ENCODE measurements around the gene CDK5RAP2. TPM values are rescaled to one million over a fixed set of nuclear protein-coding genes. Genes with fewer than 3 reads are reported as not detected.

Gene CDK5RAP2
- total RNA-seq, 2 experiments from 2014 or later = 76.0 to 81.6 TPM

DNA sequence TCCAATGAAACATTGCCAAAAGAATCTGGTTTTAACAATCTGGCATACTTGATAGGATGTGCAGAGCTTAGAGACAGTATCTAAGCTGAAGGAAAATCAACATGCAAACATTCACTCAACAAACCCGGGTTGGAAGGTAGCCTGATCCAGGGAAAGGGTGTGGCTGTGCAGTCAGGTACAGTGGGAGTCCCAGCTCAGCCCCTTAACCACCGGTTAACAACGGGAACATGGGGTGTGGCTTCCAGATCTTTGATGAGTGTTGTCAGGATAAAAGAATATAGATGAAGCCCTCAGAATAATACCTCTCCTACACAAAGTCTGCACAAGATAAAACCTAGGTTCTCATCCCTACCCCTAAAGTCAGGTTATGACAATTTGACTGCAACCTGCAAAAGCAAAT is 127.3 kb downstream of the CDK5RAP2 start:
- no peaks in the 10 kb centered on the region for H3K79me2 ChIP-seq (ENCODE audit: insufficient read depth, low read depth, low read length)
- intact Hi-C loops (cut with micrococcal nuclease; ENCODE audit: unreplicated experiment) = no loop called here
- no peak overlapping the region for H2AFZ ChIP-seq (ENCODE audit: low read length)
- H3K27ac ChIP-seq (ENCODE audit: low read depth, low read length, poor library complexity, severe bottlenecking) = no peak overlapping the region
- no peak overlapping the region for H3K4me3 ChIP-seq (ENCODE audit: low read depth, low read length, poor library complexity, severe bottlenecking)
- no peak for DNase-seq (ENCODE audit: low spot score)
- H3K9me2 ChIP-seq (ENCODE audit: insufficient read depth, low read length) = no peaks in the 10 kb centered on the region
- peaks cover 79% of the 10 kb centered on the region for H3K36me3 ChIP-seq (ENCODE audit: insufficient read depth, low read length)
- no peak overlapping the region for H3K4me2 ChIP-seq (ENCODE audit: low read length)
- ChIA-PET CTCF (ENCODE audit: unreplicated experiment) (no interaction called here), POLR2A (no interaction called here)
- no peaks in the 10 kb centered on the region for H3K4me1 ChIP-seq (ENCODE audit: insufficient read depth, low read length, poor library complexity, severe bottlenecking)
- BruUV-seq (replicated peaks) = no TSS peak
- TF ChIP-seq, protein P1, sequence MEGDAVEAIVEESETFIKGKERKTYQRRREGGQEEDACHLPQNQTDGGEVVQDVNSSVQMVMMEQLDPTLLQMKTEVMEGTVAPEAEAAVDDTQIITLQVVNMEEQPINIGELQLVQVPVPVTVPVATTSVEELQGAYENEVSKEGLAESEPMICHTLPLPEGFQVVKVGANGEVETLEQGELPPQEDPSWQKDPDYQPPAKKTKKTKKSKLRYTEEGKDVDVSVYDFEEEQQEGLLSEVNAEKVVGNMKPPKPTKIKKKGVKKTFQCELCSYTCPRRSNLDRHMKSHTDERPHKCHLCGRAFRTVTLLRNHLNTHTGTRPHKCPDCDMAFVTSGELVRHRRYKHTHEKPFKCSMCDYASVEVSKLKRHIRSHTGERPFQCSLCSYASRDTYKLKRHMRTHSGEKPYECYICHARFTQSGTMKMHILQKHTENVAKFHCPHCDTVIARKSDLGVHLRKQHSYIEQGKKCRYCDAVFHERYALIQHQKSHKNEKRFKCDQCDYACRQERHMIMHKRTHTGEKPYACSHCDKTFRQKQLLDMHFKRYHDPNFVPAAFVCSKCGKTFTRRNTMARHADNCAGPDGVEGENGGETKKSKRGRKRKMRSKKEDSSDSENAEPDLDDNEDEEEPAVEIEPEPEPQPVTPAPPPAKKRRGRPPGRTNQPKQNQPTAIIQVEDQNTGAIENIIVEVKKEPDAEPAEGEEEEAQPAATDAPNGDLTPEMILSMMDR (conservative IDR thresholded peaks at IDR 0.05; ENCODE audit: low read length) = no peak
- no peak for TF ChIP-seq EZH2phosphoT487 (IDR thresholded peaks at IDR 0.05; ENCODE audit: borderline replicate concordance, low read depth, low read length)
- H4K20me1 ChIP-seq (ENCODE audit: insufficient read depth, low read length) = no peaks in the 10 kb centered on the region
- no peaks in the 10 kb centered on the region for H3K9me3 ChIP-seq (ENCODE audit: low read length)

DNA sequence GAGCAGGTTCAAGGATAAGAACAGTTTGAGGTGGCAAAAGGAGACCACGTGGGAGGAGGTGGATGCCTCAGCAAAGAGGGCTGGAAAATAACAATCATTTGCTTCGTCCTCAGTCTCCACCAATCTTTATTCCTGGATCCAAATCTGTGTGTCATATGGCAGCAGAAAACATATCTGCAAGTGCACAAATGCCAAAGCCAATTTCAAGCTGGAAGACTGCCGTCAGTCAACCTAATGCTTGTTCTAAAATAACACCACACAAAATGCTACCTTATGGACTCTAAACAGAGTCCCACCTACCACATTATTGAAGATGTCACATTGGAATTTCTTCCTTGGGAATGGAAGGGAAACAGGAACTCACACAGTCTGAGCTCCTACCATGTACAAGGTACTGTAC is 129.1 kb downstream of the CDK5RAP2 start:
- Histone ChIP-seq H3K4me2 (ENCODE audit: low read length) (no peak overlapping the region), H3K4me3 (ENCODE audit: low read depth, low read length, poor library complexity, severe bottlenecking) (no peak overlapping the region), H2AFZ (ENCODE audit: low read length) (no peak overlapping the region), H3K4me1 (ENCODE audit: insufficient read depth, low read length, poor library complexity, severe bottlenecking) (no peaks in the 10 kb centered on the region), H4K20me1 (ENCODE audit: insufficient read depth, low read length) (no peaks in the 10 kb centered on the region), H3K9me2 (ENCODE audit: insufficient read depth, low read length) (no peaks in the 10 kb centered on the region), H3K36me3 (ENCODE audit: insufficient read depth, low read length) (peaks cover 81% of the 10 kb centered on the region), H3K9me3 (ENCODE audit: low read length) (no peaks in the 10 kb centered on the region), H3K27ac (ENCODE audit: low read depth, low read length, poor library complexity, severe bottlenecking) (no peak overlapping the region), H3K79me2 (ENCODE audit: insufficient read depth, low read depth, low read length) (no peaks in the 10 kb centered on the region)
- ChIA-PET CTCF (ENCODE audit: unreplicated experiment) (interaction anchor here (0.5 kb wide), 1 partner anchor 160 kb away, joined by 4 read pairs; no protein-coding TSS in a partner anchor), POLR2A (no interaction called here)
- TF ChIP-seq, protein P1 (conservative IDR thresholded peaks at IDR 0.05; ENCODE audit: low read length) = no peak
- TF ChIP-seq EZH2phosphoT487 (IDR thresholded peaks at IDR 0.05; ENCODE audit: borderline replicate concordance, low read depth, low read length) = no peak
- DNase-seq (ENCODE audit: low spot score) = no peak
- intact Hi-C loops (cut with micrococcal nuclease; ENCODE audit: unreplicated experiment) = no loop called here
- no TSS peak for BruUV-seq (replicated peaks)

DNA sequence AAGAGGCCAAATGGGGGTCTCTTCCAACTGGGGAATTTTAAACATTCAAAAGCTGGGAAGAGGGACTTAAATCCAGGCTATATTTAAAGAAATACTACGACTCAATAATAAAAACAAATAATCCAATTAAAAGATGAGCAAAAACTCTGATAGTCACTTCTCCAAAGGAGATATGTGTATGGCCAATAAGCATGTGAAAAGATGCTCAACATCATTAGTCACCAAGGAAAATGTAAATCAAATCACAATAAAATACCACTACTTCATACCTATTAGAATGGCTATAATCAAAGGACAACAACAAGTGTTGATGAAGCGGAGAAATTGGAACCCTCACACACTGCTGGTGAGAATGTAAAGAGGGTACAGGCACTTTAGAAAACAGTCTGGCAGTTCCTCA is 130.4 kb downstream of the CDK5RAP2 start:
- Histone ChIP-seq H4K20me1 (ENCODE audit: insufficient read depth, low read length) (no peaks in the 10 kb centered on the region), H3K9me3 (ENCODE audit: low read length) (no peaks in the 10 kb centered on the region), H3K27ac (ENCODE audit: low read depth, low read length, poor library complexity, severe bottlenecking) (no peak overlapping the region), H3K4me3 (ENCODE audit: low read depth, low read length, poor library complexity, severe bottlenecking) (no peak overlapping the region), H2AFZ (ENCODE audit: low read length) (no peak overlapping the region), H3K9me2 (ENCODE audit: insufficient read depth, low read length) (no peaks in the 10 kb centered on the region), H3K4me2 (ENCODE audit: low read length) (no peak overlapping the region), H3K4me1 (ENCODE audit: insufficient read depth, low read length, poor library complexity, severe bottlenecking) (no peaks in the 10 kb centered on the region), H3K36me3 (ENCODE audit: insufficient read depth, low read length) (peaks cover 89% of the 10 kb centered on the region), H3K79me2 (ENCODE audit: insufficient read depth, low read depth, low read length) (no peaks in the 10 kb centered on the region)
- no peak for DNase-seq (ENCODE audit: low spot score)
- POLR2A ChIA-PET = interaction anchor here (0.5 to 0.6 kb wide), 3 partner anchors 36 to 693 kb away, joined by 3 to 5 read pairs (median 3); no protein-coding TSS in a partner anchor
- TF ChIP-seq EZH2phosphoT487 (IDR thresholded peaks at IDR 0.05; ENCODE audit: borderline replicate concordance, low read depth, low read length) = no peak
- TF ChIP-seq, protein P1 (conservative IDR thresholded peaks at IDR 0.05; ENCODE audit: low read length) = no peak
- intact Hi-C loops (cut with micrococcal nuclease; ENCODE audit: unreplicated experiment) = no loop called here
- BruUV-seq (replicated peaks) = no TSS peak
- CTCF ChIA-PET (ENCODE audit: unreplicated experiment) = no interaction called here

Measured in OCI-LY7 (cell line).